HG02610 (cell line): ENCODE data around the gene YEATS2.
"Not testable (repeated sequence)": the region's sequence is repeated elsewhere in the genome, so short reads cannot be mapped to it uniquely, and the experiment has no call there.

Experiments
- ATAC-seq: cut with Tn5 transposase; IDR thresholded peaks from one replicate; pipeline ENCODE4 v1.9.1; 2021; ENCODE audit warnings: mild to moderate bottlenecking, moderate library complexity; ENCODE audit not compliant: unreplicated experiment

Gene YEATS2

GRCh38 chr3:183711516-183711915, 13.9 kb downstream of the YEATS2 start:
- ATAC-seq = no peak

DNA sequence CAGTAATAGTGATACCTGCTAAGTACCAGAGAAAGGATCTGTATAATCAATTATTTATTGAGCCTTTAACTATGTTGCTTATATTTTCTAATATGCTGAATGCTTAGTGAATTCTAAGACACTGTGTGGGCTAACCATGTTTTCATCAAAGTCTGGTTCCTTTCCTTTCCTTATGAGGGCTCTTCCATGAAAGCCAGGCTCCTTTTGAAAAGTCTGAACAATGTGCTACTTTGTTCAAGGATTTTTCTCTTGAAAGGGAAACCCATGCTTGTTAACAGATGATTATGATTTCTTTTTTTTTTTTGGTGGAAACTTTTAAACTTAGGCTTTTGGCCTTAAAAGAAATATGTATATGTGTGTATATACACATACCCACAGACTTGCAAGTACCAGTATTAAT, 17.0 kb downstream of the YEATS2 start:
- ATAC-seq = no peak

DNA sequence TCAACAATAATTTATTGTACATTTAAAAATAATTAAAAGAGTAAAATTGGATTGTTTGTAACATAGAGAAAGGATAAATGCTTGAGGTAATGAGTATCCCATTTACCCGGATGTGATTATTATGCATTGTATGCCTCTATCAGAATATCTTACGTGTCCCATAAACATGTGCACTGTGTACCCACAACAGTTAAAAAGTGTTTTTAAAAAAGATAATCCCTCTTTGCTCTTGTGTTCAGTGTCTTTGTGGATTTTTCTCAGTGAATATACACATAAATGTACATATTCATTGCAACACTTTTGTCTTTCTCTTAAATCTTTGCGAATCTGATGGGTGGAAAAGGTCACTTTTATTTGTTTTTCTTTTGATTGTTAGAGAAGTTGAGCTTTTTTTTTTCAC, 20.4 kb downstream of the YEATS2 start:
- ATAC-seq = no peak

- ATAC-seq = no peak
Measured at GRCh38 chr3:183725387-183725786, 27.8 kb downstream of the YEATS2 start.

DNA sequence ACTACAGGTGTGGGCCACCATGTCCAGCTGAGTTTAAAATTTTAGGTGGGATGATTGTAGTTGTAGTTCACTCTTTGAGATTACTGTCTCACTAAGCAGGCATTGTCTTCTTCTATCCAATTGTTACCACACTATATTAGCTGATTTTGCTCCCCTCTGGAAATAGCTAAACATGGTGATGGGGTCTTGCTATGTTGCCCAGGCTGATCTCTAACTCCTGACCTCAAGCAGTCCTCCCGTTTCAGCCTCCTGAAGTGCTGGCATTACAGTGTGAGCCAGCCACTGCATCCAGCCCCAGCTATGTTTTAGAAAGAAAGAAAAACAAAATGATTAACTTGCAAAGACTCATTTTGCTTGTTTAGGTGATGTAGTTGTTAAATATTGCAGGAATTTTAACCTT, 30.6 kb downstream of the YEATS2 start:
- no peak for ATAC-seq

- no peak for ATAC-seq
Measured at GRCh38 chr3:183730361-183730760, 32.8 kb downstream of the YEATS2 start.

GRCh38 chr3:183731611-183732010, 34.0 kb downstream of the YEATS2 start:
- ATAC-seq = no peak

DNA sequence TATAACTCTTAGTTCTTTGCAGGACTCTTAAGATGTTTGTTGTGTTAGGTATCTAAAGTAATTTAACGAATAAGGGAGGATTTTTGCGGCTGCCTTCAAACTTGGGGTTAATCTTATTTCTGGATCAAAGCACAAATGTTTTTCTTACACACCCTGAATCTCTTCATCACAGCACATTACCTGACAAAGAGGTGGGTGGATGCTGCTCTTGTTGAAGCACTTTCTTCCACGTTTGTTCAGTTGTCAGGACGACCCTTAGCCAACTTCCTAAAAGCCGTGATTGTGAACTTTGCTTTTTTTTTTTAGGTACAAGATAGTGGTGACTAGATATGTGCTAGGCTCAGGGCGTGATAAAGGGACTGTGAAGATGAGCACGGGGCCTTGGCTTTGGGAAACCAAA, 36.0 kb downstream of the YEATS2 start:
- ATAC-seq = no peak

GRCh38 chr3:183734750-183735494, 37.3 kb downstream of the YEATS2 start:
- ATAC-seq = no peak

GRCh38 chr3:183737116-183737515, 39.5 kb downstream of the YEATS2 start:
- ATAC-seq = no peak

DNA sequence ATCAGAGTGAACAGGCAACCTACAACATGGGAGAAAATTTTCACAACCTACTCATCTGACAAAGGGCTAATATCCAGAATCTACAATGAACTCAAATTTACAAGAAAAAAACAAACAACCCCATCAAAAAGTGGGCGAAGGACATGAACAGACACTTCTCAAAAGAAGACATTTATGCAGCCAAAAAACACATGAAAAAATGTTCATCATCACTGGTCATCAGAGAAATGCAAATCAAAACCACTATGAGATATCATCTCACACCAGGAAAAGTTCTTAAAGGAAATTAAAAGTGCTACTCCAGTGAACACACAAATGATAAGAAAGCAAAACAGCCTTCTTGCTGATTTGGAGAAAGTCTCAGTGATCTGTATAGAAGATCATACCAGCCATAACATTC, 42.6 kb downstream of the YEATS2 start:
- ATAC-seq = not testable (repeated sequence)

- ATAC-seq = no peak
Measured at GRCh38 chr3:183743231-183743630, 45.6 kb downstream of the YEATS2 start.

- ATAC-seq = no peak
Measured at GRCh38 chr3:183745300-183746098, 47.9 kb downstream of the YEATS2 start.

- no peak for ATAC-seq
Measured at GRCh38 chr3:183754052-183754451, 56.5 kb downstream of the YEATS2 start.

- no peak for ATAC-seq
Measured at GRCh38 chr3:183762304-183762703, 64.7 kb downstream of the YEATS2 start.

DNA sequence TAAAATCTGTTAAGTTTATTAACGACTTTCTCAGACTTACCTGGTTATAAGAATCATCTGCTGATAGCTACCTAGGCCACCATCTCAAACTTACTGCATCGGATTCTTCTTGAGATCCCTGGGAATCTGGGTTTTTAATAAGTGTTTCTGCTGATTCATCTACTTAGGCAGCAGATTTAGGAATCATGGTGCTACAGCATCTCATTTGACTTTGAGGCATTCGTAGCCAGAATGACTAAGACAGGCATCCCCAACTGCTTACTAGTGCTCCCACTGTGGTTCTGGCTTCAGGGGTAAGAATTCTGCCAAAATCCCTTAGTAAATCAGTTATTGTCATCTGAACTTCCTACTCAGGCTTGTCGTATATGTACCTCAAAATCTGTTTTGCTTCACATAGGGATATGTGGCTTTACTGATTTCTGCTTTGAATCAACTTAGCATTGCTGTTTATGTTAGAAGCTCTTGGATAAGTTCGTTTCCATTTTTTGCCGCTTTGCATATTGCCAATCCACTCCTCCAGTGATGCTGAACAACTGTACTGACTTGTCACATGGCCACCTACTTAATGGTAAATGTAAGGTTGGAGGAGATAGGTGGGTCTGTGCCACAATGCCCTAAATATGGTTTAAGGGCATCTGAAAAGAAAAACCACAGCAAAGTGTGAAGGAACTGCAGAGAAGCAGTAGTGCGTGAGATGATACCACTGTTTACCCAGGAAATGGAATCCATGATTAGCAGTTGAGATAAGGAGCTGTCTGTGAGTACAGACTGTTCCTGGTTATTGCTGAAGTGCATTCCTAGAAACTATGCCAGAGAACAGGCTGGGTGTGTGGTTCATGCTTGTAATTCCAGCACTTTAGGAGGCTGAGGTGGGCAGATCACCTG, 67.5 kb downstream of the YEATS2 start:
- ATAC-seq = no peak

- no peak for ATAC-seq
Measured at GRCh38 chr3:183766107-183766506, 68.5 kb downstream of the YEATS2 start.

DNA sequence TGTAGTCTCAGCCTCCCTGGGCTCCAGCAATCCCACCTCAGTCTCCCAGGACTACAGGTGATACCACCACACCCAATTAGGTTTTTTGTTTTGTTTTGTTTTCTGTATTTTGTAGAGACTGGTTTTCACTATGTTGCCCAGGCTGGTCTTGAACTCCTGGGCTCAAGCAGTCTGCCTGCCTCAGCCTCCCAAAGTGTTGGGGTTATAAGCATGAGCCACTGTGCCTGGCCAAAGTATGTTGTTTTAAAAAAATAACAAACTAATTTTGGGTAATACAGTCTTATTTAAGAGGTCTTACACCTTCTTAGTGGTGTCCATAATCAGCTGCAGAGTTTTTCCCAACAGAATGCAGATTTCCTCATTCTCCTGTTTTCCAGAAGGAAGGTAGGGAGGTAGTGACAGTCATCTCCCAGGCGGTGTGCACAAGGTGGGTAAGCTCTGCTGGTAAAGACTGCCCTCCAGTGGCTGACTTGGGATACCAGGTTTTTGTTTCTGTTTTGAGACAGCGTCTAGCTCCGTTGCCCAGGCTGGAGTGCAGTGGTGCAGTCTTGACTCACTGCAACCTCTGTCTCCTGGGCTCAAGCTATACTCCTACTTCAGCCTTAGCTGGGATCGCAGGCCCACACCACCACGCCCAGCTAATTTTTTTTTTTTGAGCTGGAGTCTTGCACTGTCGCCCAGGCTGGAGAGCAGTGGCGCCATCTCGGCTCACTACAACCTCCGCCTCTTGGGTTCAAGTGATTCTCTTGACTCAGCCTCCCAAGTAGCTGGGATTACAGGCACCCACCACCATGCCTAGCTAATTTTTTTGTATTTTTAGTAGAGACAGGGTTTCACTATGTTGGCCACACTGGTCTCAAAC, 69.4 kb downstream of the YEATS2 start:
- peak; percentile 61 for ATAC-seq

GRCh38 chr3:183768114-183768513, 70.5 kb downstream of the YEATS2 start:
- no peak for ATAC-seq

DNA sequence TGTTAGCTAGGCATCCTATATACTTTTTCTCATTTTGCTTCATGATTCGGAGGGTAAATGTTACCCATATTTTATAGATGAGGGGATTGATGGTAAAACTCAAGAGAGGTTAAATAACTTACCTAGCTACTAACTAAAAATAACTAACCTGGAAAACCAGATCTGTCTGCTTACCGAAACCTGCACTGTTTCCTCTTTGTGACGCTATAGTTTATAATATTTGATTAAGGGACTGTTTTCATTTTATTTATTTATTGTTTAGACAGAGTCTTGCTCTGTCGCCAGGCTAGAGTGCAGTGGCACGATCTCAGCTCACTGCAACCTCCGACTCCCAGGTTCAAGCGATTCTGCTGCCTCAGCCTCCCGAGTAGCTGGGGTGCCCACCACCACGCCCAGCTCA, 71.9 kb downstream of the YEATS2 start:
- no peak for ATAC-seq
